ENCODE data around the gene C1orf50. TPM values are rescaled to one million over a fixed set of nuclear protein-coding genes. Genes with fewer than 3 reads are reported as not detected.

Gene C1orf50
- total RNA-seq, 1 experiment from 2014 or later, result 3.4 TPM

- no peaks in the 10 kb centered on the region for H3K4me1 ChIP-seq (ENCODE audit: insufficient read depth, low read length)
- no peak overlapping the region for H3K27ac ChIP-seq (ENCODE audit: low read length)
- BruUV-seq (replicated peaks), result no TSS peak
- no peaks in the 10 kb centered on the region for H3K9me3 ChIP-seq (ENCODE audit: low read length)
- ATAC-seq (no peak), DNase-seq (no peak)
- H3K9me2 ChIP-seq (replicated peaks; ENCODE audit: low read length), result no peaks in the 10 kb centered on the region
- no peaks in the 10 kb centered on the region for H3K79me2 ChIP-seq (ENCODE audit: low read length)
- H3K27me3 ChIP-seq (ENCODE audit: low read length), result no peaks in the 10 kb centered on the region
- H4K20me1 ChIP-seq (ENCODE audit: low read length), result no peaks in the 10 kb centered on the region
- H3K9ac ChIP-seq (ENCODE audit: low read length), result no peak overlapping the region
- intact Hi-C loops (cut with micrococcal nuclease), result no loop called here
- ChIA-PET CTCF (interaction anchor here (0.9 kb wide), 1 partner anchor 14 kb away, joined by 4 read pairs; no protein-coding TSS in a partner anchor), POLR2A (ENCODE audit: unreplicated experiment) (interaction anchor here (0.6 kb wide), 1 partner anchor 414 kb away, joined by 3 read pairs; no protein-coding TSS in a partner anchor)
- TF ChIP-seq CTCF (conservative IDR thresholded peaks at IDR 0.05; ENCODE audit: low read depth, low read length) (no peak), EZH2phosphoT487 (IDR thresholded peaks at IDR 0.05; ENCODE audit: borderline replicate concordance, low read length) (no peak), EZH2 (IDR thresholded peaks at IDR 0.05; ENCODE audit: low read length, unreplicated experiment) (no peak)
- H2AFZ ChIP-seq (ENCODE audit: low read length), result no peak overlapping the region
- H3F3A ChIP-seq (ENCODE audit: low read length, unreplicated experiment), result no peaks in the 10 kb centered on the region
- H3K4me2 ChIP-seq (ENCODE audit: low read length), result no peak overlapping the region
- H3K36me3 ChIP-seq (ENCODE audit: low read depth, low read length), result peaks cover 19% of the 10 kb centered on the region
- no peak overlapping the region for H3K4me3 ChIP-seq (ENCODE audit: low read length)
Measured at GRCh38 chr1:42752284-42752683, 14.8 kb upstream of the C1orf50 start.

GRCh38 chr1:42753070-42753469 lies 14.0 kb upstream of the C1orf50 start:
- Histone ChIP-seq H3K9ac (ENCODE audit: low read length) (no peak overlapping the region), H3K9me3 (ENCODE audit: low read length) (no peaks in the 10 kb centered on the region), H3K9me2 (replicated peaks; ENCODE audit: low read length) (no peaks in the 10 kb centered on the region), H3K27ac (ENCODE audit: low read length) (no peak overlapping the region), H3K4me2 (ENCODE audit: low read length) (no peak overlapping the region), H3K4me1 (ENCODE audit: insufficient read depth, low read length) (no peaks in the 10 kb centered on the region), H3K36me3 (ENCODE audit: low read depth, low read length) (peaks cover 19% of the 10 kb centered on the region), H4K20me1 (ENCODE audit: low read length) (no peaks in the 10 kb centered on the region), H2AFZ (ENCODE audit: low read length) (no peak overlapping the region), H3K27me3 (ENCODE audit: low read length) (no peaks in the 10 kb centered on the region), H3F3A (ENCODE audit: low read length, unreplicated experiment) (no peaks in the 10 kb centered on the region), H3K4me3 (ENCODE audit: low read length) (no peak overlapping the region), H3K79me2 (ENCODE audit: low read length) (no peaks in the 10 kb centered on the region)
- ChIA-PET CTCF (interaction anchor here (0.9 kb wide), 1 partner anchor 13 kb away, joined by 4 read pairs; no protein-coding TSS in a partner anchor), POLR2A (ENCODE audit: unreplicated experiment) (interaction anchor here (0.6 kb wide), 1 partner anchor 415 kb away, joined by 3 read pairs; no protein-coding TSS in a partner anchor)
- ATAC-seq (no peak), DNase-seq (no peak)
- intact Hi-C loops (cut with micrococcal nuclease), result no loop called here
- BruUV-seq (replicated peaks), result no TSS peak
- TF ChIP-seq CTCF (conservative IDR thresholded peaks at IDR 0.05; ENCODE audit: low read depth, low read length) (no peak), EZH2phosphoT487 (IDR thresholded peaks at IDR 0.05; ENCODE audit: borderline replicate concordance, low read length) (no peak)

GRCh38 chr1:42756956-42757891 lies 9.8 kb upstream of the C1orf50 start:
- no peak overlapping the region for H3K4me3 ChIP-seq (ENCODE audit: low read length)
- no TSS peak for BruUV-seq (replicated peaks)
- H3K4me1 ChIP-seq (ENCODE audit: insufficient read depth, low read length), result no peaks in the 10 kb centered on the region
- H3K9ac ChIP-seq (ENCODE audit: low read length), result no peak overlapping the region
- H3K27ac ChIP-seq (ENCODE audit: low read length), result no peak overlapping the region
- H3F3A ChIP-seq (ENCODE audit: low read length, unreplicated experiment), result no peaks in the 10 kb centered on the region
- peaks cover 12% of the 10 kb centered on the region for H3K36me3 ChIP-seq (ENCODE audit: low read depth, low read length)
- no peak overlapping the region for H3K4me2 ChIP-seq (ENCODE audit: low read length)
- CTCF ChIA-PET, result no interaction called here
- DNase-seq (peak; percentile 69), ATAC-seq (peak; percentile 56)
- no peak overlapping the region for H2AFZ ChIP-seq (ENCODE audit: low read length)
- H3K79me2 ChIP-seq (ENCODE audit: low read length), result no peaks in the 10 kb centered on the region
- no peaks in the 10 kb centered on the region for H3K9me3 ChIP-seq (ENCODE audit: low read length)
- TF ChIP-seq EZH2phosphoT487 (IDR thresholded peaks at IDR 0.05; ENCODE audit: borderline replicate concordance, low read length) (no peak), CTCF (conservative IDR thresholded peaks at IDR 0.05; ENCODE audit: low read depth, low read length) (peak; percentile 77), EZH2 (IDR thresholded peaks at IDR 0.05; ENCODE audit: low read length, unreplicated experiment) (no peak)
- no peaks in the 10 kb centered on the region for H3K9me2 ChIP-seq (replicated peaks; ENCODE audit: low read length)
- H4K20me1 ChIP-seq (ENCODE audit: low read length), result no peaks in the 10 kb centered on the region
- H3K27me3 ChIP-seq (ENCODE audit: low read length), result no peaks in the 10 kb centered on the region
- POLR2A ChIA-PET (ENCODE audit: unreplicated experiment), result no interaction called here
- intact Hi-C loops (cut with micrococcal nuclease), result no loop called here

Data from PC-3 (cell line).